ENCODE data around the gene RBM11.

The RBM11 gene

DNA sequence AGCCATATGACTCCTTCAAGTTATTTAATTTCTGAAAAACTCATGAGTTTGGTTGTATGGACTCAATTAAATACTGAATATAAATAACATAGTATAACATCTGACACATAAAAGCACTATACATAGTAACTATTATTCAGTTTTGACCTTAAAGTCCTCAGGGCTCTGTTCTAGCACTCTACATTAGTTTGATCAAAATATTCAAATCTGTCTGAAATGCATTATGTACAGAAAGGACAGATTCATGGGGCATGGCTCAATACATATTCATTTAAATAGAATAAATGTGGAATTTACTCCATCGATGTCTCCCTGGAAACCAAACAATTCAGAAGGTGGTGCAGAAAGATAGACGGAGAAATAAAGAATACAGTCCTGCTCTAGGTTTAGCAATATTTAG is 49.1 kb downstream of the RBM11 start:
- no peaks in the 10 kb centered on the region for H3K9me2 ChIP-seq (replicated peaks; ENCODE audit: control insufficient read depth, low read length)
- H3K36me3 ChIP-seq (ENCODE audit: control insufficient read depth, low read length), result no peaks in the 10 kb centered on the region
- H3K27me3 ChIP-seq (ENCODE audit: control insufficient read depth, low read length), result no peaks in the 10 kb centered on the region
- no peaks in the 10 kb centered on the region for H4K20me1 ChIP-seq (ENCODE audit: control insufficient read depth, insufficient read depth, low read depth, low read length)
- H3K4me3 ChIP-seq (ENCODE audit: low read length), result no peak overlapping the region
- H3K4me2 ChIP-seq (ENCODE audit: low read length), result no peak overlapping the region
- H3K4me1 ChIP-seq (ENCODE audit: control insufficient read depth, low read length), result no peaks in the 10 kb centered on the region
- no peak overlapping the region for H3K27ac ChIP-seq (ENCODE audit: low read depth, low read length)
- TF ChIP-seq EZH2phosphoT487 (IDR thresholded peaks at IDR 0.05; ENCODE audit: borderline replicate concordance, low read length), result no peak
- TF ChIP-seq, protein P1, sequence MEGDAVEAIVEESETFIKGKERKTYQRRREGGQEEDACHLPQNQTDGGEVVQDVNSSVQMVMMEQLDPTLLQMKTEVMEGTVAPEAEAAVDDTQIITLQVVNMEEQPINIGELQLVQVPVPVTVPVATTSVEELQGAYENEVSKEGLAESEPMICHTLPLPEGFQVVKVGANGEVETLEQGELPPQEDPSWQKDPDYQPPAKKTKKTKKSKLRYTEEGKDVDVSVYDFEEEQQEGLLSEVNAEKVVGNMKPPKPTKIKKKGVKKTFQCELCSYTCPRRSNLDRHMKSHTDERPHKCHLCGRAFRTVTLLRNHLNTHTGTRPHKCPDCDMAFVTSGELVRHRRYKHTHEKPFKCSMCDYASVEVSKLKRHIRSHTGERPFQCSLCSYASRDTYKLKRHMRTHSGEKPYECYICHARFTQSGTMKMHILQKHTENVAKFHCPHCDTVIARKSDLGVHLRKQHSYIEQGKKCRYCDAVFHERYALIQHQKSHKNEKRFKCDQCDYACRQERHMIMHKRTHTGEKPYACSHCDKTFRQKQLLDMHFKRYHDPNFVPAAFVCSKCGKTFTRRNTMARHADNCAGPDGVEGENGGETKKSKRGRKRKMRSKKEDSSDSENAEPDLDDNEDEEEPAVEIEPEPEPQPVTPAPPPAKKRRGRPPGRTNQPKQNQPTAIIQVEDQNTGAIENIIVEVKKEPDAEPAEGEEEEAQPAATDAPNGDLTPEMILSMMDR (IDR thresholded peaks at IDR 0.05; ENCODE audit: low read depth, low read length, poor library complexity, severe bottlenecking), result no peak
- no peaks in the 10 kb centered on the region for H3K9me3 ChIP-seq (ENCODE audit: control insufficient read depth, insufficient read depth, low read length)
- H3K79me2 ChIP-seq (ENCODE audit: control insufficient read depth, low read length), result no peaks in the 10 kb centered on the region
- no peaks in the 10 kb centered on the region for H3F3A ChIP-seq (ENCODE audit: control insufficient read depth, insufficient read depth)

DNA sequence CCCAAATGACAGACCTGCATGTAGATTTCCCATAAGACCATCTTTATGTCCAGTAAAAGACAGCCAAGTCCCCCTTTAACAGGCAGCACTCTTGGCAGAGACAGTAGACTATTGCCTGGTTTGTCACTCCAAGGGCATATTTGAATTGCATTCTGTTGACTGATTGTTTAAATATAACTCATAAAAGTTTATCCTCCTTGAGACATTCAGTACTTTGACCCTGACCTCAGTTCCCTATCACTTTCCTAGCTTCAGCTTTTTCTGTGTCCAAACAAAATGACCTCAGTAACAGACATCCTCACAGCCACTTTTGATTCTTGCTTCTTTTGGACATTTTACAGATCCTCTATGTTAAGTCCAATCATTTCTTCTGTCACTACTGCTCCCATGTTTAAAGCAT is 51.1 kb downstream of the RBM11 start:
- H3K79me2 ChIP-seq (ENCODE audit: control insufficient read depth, low read length), result no peaks in the 10 kb centered on the region
- H3K4me3 ChIP-seq (ENCODE audit: low read length), result no peak overlapping the region
- no peaks in the 10 kb centered on the region for H4K20me1 ChIP-seq (ENCODE audit: control insufficient read depth, insufficient read depth, low read depth, low read length)
- TF ChIP-seq, protein P1 (IDR thresholded peaks at IDR 0.05; ENCODE audit: low read depth, low read length, poor library complexity, severe bottlenecking), result no peak
- TF ChIP-seq EZH2phosphoT487 (IDR thresholded peaks at IDR 0.05; ENCODE audit: borderline replicate concordance, low read length), result no peak
- H3K27me3 ChIP-seq (ENCODE audit: control insufficient read depth, low read length), result no peaks in the 10 kb centered on the region
- H3K9me2 ChIP-seq (replicated peaks; ENCODE audit: control insufficient read depth, low read length), result no peaks in the 10 kb centered on the region
- H3K4me1 ChIP-seq (ENCODE audit: control insufficient read depth, low read length), result no peaks in the 10 kb centered on the region
- H3K27ac ChIP-seq (ENCODE audit: low read depth, low read length), result no peak overlapping the region
- no peaks in the 10 kb centered on the region for H3F3A ChIP-seq (ENCODE audit: control insufficient read depth, insufficient read depth)
- no peaks in the 10 kb centered on the region for H3K36me3 ChIP-seq (ENCODE audit: control insufficient read depth, low read length)
- H3K4me2 ChIP-seq (ENCODE audit: low read length), result no peak overlapping the region
- H3K9me3 ChIP-seq (ENCODE audit: control insufficient read depth, insufficient read depth, low read length), result no peaks in the 10 kb centered on the region

DNA sequence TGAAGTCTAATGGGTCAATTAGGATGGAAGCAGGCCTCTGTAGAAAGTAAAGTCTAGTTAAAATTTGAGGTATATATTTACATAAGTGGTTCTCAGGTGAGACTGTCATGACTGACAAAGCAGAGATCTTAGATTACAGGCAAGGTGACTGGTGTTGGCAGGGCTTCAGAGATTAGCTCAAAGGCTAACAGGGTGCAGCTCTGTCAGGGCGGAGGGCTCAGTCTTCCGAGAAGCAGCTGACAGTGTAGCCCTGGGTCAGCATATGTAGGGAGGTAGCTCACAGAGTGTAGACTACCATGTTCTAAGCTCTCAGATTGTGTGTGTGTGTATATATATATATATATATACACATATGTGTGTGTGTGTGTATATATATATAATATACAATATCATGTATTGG is 54.7 kb downstream of the RBM11 start:
- Histone ChIP-seq H3K4me1 (ENCODE audit: control insufficient read depth, low read length) (no peaks in the 10 kb centered on the region), H3K9me2 (replicated peaks; ENCODE audit: control insufficient read depth, low read length) (no peaks in the 10 kb centered on the region), H3K4me3 (ENCODE audit: low read length) (no peak overlapping the region), H3K36me3 (ENCODE audit: control insufficient read depth, low read length) (no peaks in the 10 kb centered on the region), H4K20me1 (ENCODE audit: control insufficient read depth, insufficient read depth, low read depth, low read length) (no peaks in the 10 kb centered on the region), H3K27ac (ENCODE audit: low read depth, low read length) (no peak overlapping the region), H3K79me2 (ENCODE audit: control insufficient read depth, low read length) (no peaks in the 10 kb centered on the region), H3K27me3 (ENCODE audit: control insufficient read depth, low read length) (no peaks in the 10 kb centered on the region), H3K9me3 (ENCODE audit: control insufficient read depth, insufficient read depth, low read length) (no peaks in the 10 kb centered on the region), H3F3A (ENCODE audit: control insufficient read depth, insufficient read depth) (no peaks in the 10 kb centered on the region), H3K4me2 (ENCODE audit: low read length) (no peak overlapping the region)
- TF ChIP-seq EZH2phosphoT487 (IDR thresholded peaks at IDR 0.05; ENCODE audit: borderline replicate concordance, low read length), result no peak
- TF ChIP-seq, protein P1 (IDR thresholded peaks at IDR 0.05; ENCODE audit: low read depth, low read length, poor library complexity, severe bottlenecking), result no peak

DNA sequence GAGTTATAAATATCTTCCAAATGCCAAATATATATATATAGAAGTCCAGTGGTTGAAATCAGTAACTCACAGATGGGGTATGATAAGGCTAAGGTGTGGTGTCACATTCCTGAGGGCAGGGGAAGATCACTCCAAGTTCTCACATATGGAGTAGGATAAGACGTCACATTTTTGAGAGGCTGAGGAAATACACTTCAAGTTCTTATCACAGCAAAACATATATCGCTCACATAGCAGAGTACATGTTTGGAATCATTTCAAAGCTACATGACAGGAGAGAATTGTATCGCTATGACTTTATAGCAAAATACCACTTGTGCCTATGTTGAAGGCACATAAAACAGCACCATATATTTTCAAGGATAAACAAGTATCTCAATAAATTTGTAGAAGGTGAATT is 55.1 kb downstream of the RBM11 start:
- no peaks in the 10 kb centered on the region for H3K27me3 ChIP-seq (ENCODE audit: control insufficient read depth, low read length)
- no peaks in the 10 kb centered on the region for H3K36me3 ChIP-seq (ENCODE audit: control insufficient read depth, low read length)
- no peaks in the 10 kb centered on the region for H3K79me2 ChIP-seq (ENCODE audit: control insufficient read depth, low read length)
- H3F3A ChIP-seq (ENCODE audit: control insufficient read depth, insufficient read depth), result no peaks in the 10 kb centered on the region
- H3K27ac ChIP-seq (ENCODE audit: low read depth, low read length), result no peak overlapping the region
- no peaks in the 10 kb centered on the region for H4K20me1 ChIP-seq (ENCODE audit: control insufficient read depth, insufficient read depth, low read depth, low read length)
- no peak overlapping the region for H3K4me2 ChIP-seq (ENCODE audit: low read length)
- no peaks in the 10 kb centered on the region for H3K9me2 ChIP-seq (replicated peaks; ENCODE audit: control insufficient read depth, low read length)
- H3K4me3 ChIP-seq (ENCODE audit: low read length), result no peak overlapping the region
- TF ChIP-seq, protein P1 (IDR thresholded peaks at IDR 0.05; ENCODE audit: low read depth, low read length, poor library complexity, severe bottlenecking), result no peak
- no peak for TF ChIP-seq EZH2phosphoT487 (IDR thresholded peaks at IDR 0.05; ENCODE audit: borderline replicate concordance, low read length)
- no peaks in the 10 kb centered on the region for H3K9me3 ChIP-seq (ENCODE audit: control insufficient read depth, insufficient read depth, low read length)
- no peaks in the 10 kb centered on the region for H3K4me1 ChIP-seq (ENCODE audit: control insufficient read depth, low read length)
